NCI-H1105 (cell line): ENCODE data around the gene PDE4B.
"Not testable (repeated sequence)": the region's sequence is repeated elsewhere in the genome, so short reads cannot be mapped to it uniquely, and the experiment has no call there.

Source experiments
- DNase-seq: peaks from one replicate; lab custom pipeline; 2025; lab: John Stamatoyannopoulos, UW

PDE4B gene

DNA sequence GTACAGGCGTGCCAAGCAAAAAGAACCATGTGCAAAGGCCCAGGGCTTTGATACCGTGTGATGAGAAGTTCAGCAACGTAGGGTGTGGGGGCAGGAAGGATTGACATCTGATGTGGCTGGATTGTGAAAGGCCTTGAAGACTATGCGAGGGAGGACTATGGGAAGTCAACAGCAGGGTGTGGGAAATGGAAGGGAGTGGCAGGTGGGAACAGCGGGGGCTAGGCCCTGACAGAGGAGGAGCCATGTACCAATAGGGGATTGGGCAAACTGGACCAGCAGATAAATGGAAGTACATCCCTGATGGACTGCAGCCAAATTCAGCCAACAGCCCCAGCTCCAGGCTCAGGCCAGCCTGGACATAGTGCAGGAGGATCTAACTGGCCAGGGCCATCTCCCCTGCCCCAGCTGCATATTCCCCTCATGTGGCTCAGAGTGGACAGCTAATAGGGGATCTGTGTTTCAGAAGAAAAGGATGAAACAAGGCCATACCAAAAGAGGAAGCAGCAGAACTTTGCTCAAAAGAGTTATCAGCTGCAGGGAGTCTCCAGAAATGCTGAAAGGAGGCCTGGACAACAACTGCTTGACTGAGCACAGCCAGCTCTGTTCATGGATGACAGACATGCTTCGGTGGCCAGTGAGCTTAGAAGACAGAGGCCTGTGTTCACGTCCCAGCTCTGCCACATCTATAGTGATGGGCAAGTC lies 601.0 kb downstream of the PDE4B start:
- DNase-seq, result no peak

DNA sequence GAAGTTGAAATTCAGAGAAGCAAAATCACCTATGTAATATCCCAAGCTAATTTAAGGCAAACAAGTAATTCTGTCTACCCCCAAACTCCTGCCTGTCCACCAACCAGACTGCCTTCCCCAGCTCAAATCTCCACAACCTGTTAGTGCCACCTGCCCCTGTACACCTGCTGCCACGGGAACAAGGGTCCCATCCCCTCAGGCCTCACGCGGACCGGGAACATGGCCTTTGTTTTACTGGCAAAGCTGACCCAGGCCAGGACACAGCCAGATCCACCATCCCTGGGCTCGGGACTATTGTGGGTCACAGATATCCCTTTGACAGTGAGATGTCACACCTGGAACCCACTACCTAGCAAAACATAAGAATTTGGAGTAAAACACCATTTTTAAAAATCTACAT lies 601.9 kb downstream of the PDE4B start:
- DNase-seq, result no peak

DNA sequence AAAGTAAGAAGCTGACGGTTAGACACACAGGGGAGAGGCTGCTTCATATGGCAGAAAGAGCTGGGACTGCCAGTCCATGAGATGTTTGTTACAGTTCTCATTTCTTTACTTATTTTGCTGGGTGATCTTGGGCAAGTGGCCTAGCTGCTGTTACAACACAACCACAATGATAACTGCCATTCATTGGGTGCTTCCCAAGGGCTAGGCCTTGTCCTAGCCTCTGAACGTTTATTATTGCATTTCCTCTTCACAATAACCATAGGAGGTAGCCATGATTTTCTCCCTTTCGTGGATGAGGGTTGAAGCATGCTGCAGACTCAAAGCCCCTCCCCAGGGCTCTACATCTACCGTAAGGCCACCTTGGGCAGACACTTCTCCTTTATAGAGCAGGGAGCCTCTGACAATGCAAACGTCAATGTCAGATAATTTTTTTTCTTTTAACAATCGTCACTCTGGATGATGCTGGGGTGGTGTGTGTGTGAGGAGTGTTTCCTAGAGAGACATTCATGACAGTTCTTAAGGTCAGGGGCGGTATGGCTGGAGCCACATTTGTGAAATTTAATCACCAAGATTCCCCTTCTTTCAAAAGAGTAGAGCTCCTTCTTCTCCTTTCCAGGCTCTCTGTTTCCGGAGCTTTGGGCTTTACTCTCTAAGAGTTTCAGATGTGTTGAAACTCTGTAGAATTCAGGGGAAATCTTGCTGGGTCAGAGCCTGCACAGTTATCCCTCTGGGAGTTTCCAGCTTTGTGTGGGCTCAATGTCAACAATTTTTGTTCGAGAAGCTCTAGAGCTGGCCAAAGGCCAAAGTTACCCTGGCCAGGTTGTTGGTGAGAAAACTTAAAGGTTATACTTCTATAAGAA lies 602.7 kb downstream of the PDE4B start:
- DNase-seq, result no peak

DNA sequence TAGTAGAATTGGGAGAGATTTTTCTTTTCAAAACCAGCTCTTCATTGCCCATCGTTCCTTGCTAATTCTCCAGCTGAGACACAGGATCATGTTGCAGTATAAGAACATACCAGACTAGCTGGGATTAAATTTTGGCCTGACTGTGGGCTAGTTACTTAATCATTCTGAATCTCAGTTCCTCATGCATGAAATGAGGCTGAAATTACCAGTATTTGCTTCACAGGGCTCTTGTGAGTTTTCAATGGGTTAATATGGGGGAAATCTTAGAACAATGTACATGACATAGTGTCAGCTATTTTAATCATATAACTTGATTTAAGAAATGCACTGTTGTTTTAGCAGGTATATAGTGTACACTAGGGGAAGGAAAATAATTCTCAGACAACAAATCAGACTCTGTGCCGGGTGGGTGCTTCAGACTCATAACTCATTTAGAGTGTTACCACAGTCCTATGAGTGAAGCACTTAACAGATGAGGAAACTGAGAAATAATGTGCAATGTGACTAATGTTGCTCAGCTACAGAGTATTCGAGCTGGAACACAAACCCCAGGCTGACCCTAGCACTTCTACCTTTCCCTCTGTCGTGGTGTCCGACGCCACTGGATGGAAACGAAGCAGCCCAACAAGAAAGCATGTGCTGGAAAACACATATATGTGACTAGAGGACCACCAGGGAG lies 603.7 kb downstream of the PDE4B start:
- no peak for DNase-seq

DNA sequence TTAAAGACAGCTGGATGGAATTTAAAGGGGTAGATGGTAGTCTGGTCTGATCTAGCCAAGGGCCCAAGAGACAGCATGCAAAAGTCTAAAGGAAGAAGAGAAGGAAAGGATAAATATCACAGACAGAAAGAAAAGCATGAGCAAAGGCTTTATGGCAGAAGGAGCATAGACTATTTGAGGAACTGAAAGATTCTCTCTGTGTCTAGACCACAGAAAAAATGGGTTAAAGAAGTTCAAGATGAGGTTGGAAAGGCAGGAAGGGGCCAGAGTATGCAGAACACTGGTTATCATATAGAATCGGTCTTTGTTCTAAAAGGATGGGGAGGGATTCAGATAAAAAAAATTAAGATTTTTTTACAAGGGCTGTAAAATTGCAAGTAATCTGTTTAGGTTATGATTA lies 604.5 kb downstream of the PDE4B start:
- DNase-seq, result no peak

DNA sequence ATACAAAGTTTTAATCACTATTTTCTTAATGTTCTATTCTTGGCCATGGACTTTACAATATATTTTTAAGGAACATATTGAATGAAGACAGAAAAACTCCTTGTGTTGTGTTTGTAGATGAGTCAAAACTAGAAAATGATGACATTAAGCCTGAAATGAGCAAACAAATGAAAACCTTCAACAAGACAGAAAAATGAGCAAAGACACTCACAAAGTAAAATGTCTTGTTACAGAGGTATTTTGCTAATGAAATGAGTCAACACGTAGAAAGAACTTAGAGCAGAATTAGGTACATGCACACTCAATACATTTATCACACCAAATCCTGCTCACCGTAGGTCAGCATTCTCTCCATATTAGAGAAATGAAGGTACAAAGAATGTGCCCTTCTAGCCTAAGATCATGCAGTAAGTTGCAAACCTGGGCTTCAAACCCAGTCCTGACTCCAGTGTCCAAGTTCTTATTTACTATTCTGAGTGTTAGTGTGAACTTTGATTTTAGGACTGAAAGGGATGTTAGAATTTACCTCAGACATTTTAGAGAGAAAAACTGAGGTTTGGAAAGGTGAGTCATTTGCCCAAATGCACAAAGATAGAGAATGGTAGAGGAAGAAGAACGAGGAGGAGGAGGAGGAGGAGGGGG lies 607.3 kb downstream of the PDE4B start:
- no peak for DNase-seq

DNA sequence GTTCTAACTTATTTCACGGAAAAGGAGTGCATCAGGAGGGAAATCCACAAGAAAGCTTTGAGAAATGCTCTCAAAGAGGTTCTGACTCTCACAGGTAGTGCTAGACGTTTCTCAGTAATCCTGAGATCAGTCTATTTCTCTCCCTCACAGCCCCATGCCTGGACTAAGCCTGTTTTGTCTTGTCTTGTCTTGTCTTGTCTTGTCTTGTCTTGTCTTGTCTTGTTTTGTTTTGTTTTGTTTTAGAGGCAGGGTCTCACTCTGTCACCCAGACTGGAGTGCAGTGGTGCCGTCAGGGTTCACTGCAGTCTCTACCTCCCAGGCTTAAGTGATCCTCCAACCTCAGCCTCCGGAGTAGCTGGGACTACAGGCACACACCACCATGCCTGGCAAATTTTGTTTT lies 608.0 kb downstream of the PDE4B start:
- DNase-seq, result no peak

DNA sequence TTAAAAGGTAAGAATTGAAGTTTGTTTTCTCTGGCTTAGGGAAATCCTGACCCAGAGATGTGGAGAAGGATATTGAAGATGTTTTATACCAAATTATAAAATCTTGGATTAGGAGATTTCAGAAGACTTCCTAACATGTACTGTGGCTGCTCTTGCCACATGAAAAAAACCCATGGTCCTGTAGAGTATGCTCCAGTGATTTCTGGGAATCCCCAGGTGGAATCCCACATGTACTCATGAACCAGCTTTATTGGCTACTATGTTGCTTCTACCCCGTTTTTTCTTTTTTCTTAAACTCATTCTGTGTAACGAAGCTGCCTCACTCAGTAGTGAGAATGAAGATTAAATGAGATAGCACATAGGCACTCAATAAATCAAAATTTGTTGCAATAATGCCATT lies 608.5 kb downstream of the PDE4B start:
- DNase-seq, result no peak

DNA sequence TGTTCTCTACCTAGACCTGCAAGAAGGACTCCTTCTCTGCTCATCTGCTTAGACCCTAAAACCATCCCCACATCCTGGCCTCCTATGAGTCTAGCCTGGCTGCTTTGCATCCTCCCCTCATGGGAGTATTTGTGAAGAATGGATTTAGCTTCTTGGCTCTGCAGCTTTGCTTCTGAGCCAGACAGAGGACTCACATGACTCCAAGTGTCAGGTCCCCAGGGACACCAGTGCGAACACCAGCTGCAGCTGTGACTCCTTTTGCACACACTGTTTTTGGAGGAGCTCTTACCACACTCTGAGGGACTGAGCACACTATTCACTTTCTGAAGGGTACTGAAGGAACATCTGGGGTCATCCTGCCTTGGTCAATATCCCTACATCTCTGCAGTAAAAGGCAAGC lies 609.5 kb downstream of the PDE4B start:
- DNase-seq, result no peak

DNA sequence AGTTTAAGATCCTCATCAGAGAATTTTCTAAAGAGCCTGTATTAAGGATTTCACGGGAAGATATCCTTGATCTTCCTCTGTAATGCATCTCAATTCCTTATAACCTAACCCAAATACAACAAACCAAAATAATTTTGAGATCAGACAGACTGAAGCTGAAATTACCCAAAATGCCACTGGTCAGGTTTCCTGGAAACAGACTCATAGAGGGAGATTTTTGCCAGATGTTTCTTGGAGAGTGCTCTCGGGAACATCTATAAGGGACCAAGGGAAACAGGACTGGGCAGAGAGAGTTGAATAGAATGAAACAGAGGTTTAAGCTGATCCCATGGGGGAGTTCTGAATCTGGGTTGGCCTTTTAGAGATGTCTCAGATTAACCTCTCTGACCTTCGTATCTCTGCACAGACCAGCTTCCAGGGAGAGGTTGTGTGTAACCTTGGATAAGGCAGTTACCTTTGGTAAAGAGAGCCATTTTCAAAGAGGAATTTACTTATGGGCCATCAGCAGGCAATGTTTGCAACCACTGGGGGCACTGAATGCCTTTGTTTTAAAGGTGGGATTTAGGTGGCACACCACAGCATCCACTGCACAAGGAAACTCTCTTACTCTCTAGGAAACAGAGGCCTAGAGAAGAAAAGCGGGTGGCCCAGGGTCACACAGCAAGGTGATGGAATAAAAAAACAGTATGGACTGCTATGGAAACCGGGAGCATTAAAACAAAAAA lies 610.5 kb downstream of the PDE4B start:
- no peak for DNase-seq

DNA sequence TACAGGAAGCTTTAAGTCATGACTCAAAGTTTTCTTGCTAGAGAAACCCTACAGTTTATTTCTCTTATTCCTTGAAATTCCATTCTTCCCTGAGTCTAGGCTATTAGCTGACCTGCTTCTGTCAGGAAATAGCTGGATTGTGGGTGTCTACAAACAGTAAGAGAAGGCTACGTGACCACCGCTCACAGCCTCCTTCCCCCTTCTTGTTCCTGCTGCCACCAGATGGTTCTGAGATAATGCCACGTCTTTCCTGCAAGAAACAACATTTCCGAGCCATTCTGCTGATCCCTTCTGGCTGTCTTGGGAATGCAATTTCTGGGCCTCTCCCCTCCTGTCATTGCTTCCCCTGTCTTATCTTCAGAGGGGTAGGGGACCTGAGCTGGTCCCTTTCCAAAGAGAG lies 612.4 kb downstream of the PDE4B start:
- no peak for DNase-seq

DNA sequence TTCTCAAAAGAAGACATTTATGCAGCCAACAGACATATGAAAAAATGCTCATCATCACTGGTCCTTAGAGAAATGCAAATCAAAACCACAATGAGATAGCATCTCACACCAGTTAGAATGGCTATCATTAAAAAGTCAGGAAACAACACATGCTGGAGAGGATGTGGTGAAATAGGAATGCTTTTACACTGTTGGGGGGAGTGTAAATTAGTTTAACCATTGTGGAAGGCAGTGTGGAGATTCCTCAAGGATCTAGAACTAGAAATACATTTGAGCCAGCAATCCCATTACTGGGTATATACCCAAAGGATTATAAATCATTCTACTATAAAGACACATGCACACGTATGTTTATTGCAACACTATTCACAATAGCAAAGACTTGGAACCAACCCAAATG lies 618.8 kb downstream of the PDE4B start:
- DNase-seq, result not testable (repeated sequence)

DNA sequence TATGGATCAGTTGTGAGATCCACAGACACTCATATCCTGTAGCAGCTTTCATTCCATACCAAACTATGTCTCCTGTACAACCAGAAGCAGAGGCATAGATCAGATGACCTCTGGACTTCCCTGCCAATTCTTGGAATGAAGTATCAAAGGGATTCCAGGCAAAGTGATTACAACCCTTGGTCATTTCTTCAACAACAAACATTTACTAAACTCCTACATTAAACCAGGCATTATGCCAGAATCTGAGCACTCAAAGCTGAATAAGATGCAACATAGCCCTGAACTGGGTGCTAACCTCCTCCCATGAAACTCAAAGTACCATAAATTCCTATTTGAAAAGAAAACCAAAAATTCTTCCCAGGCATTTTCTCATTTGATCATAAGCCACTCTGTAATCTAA lies 620.0 kb downstream of the PDE4B start:
- DNase-seq, result no peak

DNA sequence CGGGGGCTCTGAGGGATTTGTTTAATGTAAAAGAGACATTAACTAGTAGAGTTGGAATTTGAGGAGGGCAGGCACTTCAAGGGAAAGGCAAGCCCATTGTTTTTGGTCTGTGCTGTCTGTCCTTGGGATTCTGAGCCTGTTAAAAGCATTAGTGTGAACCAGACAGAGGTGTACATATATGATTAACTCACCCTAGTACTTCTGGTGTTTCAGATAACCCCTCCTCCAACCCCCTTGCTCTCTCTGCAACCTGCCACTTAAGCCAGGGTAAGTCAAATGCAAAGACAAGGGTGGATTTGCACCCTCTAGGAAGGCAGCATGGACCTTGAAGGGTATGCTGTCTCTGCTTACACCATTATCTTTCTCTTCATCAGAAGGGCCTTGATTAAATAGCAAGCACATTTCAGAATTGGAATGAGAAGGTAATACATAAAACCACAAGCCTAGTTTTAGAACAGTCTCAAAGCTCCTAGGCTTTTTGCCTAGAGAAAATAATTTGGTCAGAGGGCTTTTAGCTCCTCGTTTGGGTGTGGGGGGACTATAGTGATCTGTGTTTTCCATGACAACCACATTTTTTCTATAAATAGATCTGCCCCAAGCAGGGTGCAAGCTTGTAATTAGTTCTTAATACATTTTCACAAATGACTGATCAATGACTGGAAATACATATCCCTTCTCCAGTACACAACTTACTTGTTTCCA lies 620.6 kb downstream of the PDE4B start:
- DNase-seq, result no peak

DNA sequence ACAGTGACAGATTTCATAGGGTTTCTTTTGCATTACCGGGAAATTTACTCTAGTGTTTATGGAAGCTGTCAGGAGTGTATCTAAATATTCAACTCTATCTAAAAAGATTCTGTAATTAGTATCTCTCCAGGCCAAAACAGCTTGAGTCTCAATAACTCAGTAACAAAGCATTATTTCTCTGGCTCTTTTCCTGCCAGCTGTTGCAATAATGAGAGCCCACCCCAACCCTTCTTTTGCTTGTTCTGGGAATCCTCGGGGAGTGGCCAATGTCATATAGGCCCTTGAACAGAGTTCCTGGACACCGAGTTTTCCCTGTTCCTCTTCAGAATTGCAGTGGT lies 621.1 kb downstream of the PDE4B start:
- no peak for DNase-seq

DNA sequence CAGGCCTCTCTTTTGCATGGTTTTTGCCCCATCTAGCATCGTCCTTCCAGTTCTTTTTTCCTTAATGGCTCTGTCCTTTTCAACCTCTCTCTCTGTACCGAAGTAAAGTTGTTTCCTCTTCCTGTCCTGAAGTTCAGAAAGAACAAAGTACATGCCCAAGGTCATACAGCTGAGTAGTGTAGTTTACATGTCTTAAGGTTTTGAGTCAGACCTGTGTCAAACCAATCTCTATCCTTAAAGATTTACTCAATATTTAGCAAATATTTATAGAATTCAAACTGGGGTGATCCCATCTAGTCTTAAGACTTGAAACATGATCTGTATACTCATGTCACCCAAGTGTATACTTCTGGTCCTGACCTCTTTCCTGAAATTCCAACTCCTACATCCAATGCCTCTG lies 622.6 kb downstream of the PDE4B start:
- no peak for DNase-seq

DNA sequence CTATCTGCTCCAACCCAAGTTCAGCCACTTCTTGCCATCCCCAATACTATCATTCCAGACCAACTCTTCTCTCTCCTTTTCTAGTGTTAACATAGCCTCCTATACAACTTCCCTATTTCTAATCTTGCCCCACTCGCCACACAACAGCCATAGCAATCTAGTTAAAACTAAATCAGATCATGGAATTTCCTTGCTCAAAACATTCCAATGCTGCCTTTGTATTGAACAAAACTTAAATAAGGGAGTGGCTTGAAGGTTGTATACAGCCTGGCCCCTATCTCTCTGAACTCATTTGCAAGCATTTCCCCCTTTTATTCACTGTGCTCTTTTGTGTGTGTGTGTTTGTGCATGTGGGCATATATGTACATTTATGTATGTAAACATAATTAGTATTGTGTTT lies 623.2 kb downstream of the PDE4B start:
- DNase-seq, result no peak

DNA sequence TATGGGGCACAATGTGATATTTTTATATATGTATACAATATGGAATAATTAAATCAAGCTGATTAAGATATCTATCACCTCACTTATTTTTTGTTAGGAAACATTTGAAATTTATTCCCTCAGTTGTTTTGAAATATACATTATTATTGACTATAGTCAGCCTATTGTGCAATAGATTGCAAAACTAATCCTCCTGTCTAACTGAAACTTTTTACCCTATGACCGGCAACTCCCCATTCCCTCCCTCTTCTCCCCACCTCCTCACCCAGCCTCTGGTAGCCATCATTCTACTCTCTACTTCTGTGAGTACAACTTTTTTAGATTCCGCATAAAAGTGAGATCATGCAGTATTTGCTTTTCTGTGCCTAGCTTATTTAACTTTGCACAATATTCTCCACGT lies 623.6 kb downstream of the PDE4B start:
- no peak for DNase-seq

DNA sequence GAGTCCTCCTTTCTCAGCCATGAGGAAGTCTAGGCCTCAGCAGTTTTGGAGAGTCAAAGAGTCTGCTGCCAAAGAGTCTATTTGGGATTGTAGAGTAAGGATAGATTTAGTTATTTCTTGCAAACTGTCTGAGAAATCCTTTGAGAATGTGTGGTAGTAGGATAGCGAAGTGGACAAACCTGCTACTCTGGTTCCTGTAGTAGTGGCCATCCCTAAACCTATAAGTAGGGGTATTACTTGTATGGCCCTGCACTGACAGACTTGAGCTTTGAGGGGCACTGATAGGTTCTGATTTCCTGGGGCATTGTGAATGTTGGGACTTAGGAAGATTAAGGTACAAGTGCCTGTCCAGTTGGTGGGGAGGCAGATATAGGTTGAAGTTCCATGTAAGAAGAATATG lies 625.3 kb downstream of the PDE4B start:
- no peak for DNase-seq

DNA sequence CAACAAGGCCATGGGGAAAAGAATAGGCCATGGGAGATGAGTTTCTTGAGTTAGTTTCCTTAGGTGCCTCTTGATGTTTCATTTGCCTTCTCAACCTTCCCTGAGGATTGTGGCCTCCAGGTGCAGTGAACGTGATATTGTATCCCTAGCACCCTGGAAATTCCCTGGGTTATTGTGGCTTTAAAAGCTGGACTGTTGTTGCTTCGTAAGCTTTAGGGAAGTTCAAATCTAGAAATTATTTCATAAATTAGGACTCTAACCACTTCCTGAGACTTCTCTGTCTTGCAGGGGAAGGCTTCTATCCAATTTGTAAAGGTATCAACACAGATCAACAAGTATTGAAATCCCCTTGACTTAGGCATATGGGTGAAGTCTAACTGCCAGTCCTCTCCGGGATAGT lies 627.5 kb downstream of the PDE4B start:
- not testable (repeated sequence) for DNase-seq

DNA sequence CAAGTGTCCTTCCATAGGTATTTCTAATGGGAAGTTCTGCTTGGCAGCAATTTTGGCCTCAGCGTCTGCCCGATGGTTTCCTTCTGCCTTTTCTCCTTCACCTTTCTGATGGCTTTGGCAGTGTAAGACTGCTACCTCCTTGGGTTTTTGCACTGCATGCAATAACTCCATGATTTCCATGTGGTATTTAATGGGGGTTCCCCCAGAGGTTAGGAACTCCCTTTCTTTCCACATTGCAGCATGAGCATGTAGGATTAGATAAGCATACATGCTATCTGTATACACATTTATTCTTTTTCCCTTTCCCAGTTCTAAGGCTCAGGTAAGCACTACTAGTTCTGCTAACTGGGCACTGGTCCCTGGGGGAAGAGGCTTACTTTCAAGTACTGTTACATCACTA lies 628.2 kb downstream of the PDE4B start:
- DNase-seq, result not testable (repeated sequence)
